NCI-H2107 treated with DMSO at 0.1 percent for 48 hours (cell line): ENCODE results near the gene AGR2.

Experiments
- DNase-seq: peaks from one replicate; lab custom pipeline; 2025; ENCODE audit not compliant: unreplicated experiment; lab: John Stamatoyannopoulos, UW

Gene AGR2

DNA sequence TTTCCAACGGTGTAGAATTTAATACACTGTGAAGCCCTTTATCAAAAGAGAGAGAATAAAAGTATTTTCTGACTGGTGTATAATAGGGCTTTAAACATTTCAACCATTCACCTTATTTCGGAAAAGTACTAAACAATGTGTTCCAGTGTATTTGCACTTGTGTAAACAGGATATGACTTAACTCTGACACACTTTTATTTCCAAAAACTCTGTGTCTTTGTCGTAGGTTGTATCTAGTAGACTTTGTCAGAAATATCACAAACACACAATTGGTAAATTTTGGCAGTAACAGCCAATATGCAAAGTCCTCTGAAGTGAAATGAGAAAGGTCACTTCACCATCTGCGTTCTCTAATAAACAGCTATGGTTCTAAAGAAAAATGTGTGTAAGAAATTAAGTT lies 61.6 kb downstream of the AGR2 start:
- no peak for DNase-seq

- DNase-seq, result no peak
These were observed 62.3 kb downstream of the AGR2 start for GRCh38 chr7:16742547-16742946.
